Keratinocyte (primary cell): Measurements from ENCODE around the gene SLC9A4. TPM values are rescaled to one million over a fixed set of nuclear protein-coding genes. Genes with fewer than 3 reads are reported as not detected.

ENCODE experiments used
- DNase-seq: peaks from one replicate; pipeline ENCODE4 v3.0.0-alpha.2; 2011; ENCODE audit warnings: low read depth, missing footprints, low spot score
- FAIRE-seq: peaks from 2 replicates; lab custom pipeline; 2011; peaks lifted over from hg19 to GRCh38; lab: Jason Lieb, UNC
- H2AFZ ChIP-seq: 2 replicates; pipeline ENCODE4 v1.6.0; 2012; ENCODE audit warnings: low read length, control low read depth, inconsistent platforms; ENCODE audit not compliant: control insufficient read depth
- H3K27ac ChIP-seq: 2 replicates; pipeline ENCODE4 v1.5.1; 2011; ENCODE audit warnings: low read length; ENCODE audit not compliant: control insufficient read depth, insufficient read depth
- H3K27me3 ChIP-seq: 3 replicates; pipeline ENCODE4 v1.6.0; 2011; ENCODE audit warnings: low read length; ENCODE audit not compliant: control insufficient read depth, insufficient read depth; ENCODE audit errors: extremely low read depth
- H3K36me3 ChIP-seq, 2 experiments: 2 replicates in 1 of 2; 3 replicates in 1 of 2; pipeline ENCODE4 v1.5.1; 2011; ENCODE audit warnings: low read length in 2 of 2, mild to moderate bottlenecking in 1 of 2; ENCODE audit not compliant: control insufficient read depth in 2 of 2, insufficient read depth in 2 of 2; ENCODE audit errors: extremely low read depth in 1 of 2
- H3K4me1 ChIP-seq: 3 replicates; pipeline ENCODE4 v1.5.1; 2011; ENCODE audit warnings: low read length; ENCODE audit not compliant: control insufficient read depth, insufficient read depth; ENCODE audit errors: extremely low read depth
- H3K4me2 ChIP-seq: 3 replicates; pipeline ENCODE4 v1.6.0; 2011; ENCODE audit warnings: low read depth, low read length; ENCODE audit not compliant: control insufficient read depth, insufficient read depth; ENCODE audit errors: extremely low read depth
- H3K4me3 ChIP-seq, 3 experiments: fragments of 200-600 bp in 1 of 3; sonication (generic) in 1 of 3; 2 replicates in 2 of 3; 3 replicates in 1 of 3; pipeline ENCODE4 v1.5.1; 2011 to 2016; ENCODE audit warnings: low read length in 3 of 3, mild to moderate bottlenecking in 3 of 3, control low read depth in 2 of 3, inconsistent platforms in 1 of 3, low read depth in 1 of 3, mixed read lengths in 1 of 3, mixed run types in 1 of 3, moderate library complexity in 1 of 3; ENCODE audit not compliant: control insufficient read depth in 2 of 3, insufficient read depth in 2 of 3; ENCODE audit errors: extremely low read depth in 1 of 3
- H3K79me2 ChIP-seq: 2 replicates; pipeline ENCODE4 v1.6.0; 2012; ENCODE audit warnings: low read length; ENCODE audit not compliant: control insufficient read depth, insufficient read depth
- H3K9ac ChIP-seq: 3 replicates; pipeline ENCODE4 v1.6.0; 2011; ENCODE audit warnings: low read length; ENCODE audit not compliant: control insufficient read depth, insufficient read depth; ENCODE audit errors: extremely low read depth
- H3K9me1 ChIP-seq: 3 replicates; pipeline ENCODE4 v1.6.0; 2011; ENCODE audit warnings: low read length; ENCODE audit not compliant: control insufficient read depth, insufficient read depth; ENCODE audit errors: extremely low read depth
- H3K9me3 ChIP-seq: 2 replicates; pipeline ENCODE4 v1.5.1; 2012; ENCODE audit warnings: low read depth, low read length; ENCODE audit not compliant: control insufficient read depth
- H4K20me1 ChIP-seq: 3 replicates; pipeline ENCODE4 v1.6.0; 2011; ENCODE audit warnings: low read length; ENCODE audit not compliant: control insufficient read depth, insufficient read depth; ENCODE audit errors: extremely low read depth
- CTCF ChIP-seq, 3 experiments: IDR thresholded peaks in 1 of 3; conservative IDR thresholded peaks in 1 of 3; optimal IDR thresholded peaks in 1 of 3; 2 replicates in 2 of 3; 3 replicates in 1 of 3; pipeline versions ENCODE3 to v1.5.1; 2011; ENCODE audit warnings: low read length in 3 of 3, mild to moderate bottlenecking in 3 of 3, moderate library complexity in 2 of 3, control low read depth in 1 of 3, inconsistent platforms in 1 of 3; ENCODE audit not compliant: insufficient read depth in 2 of 3; ENCODE audit errors: extremely low read depth in 1 of 3
- EZH2 ChIP-seq: IDR thresholded peaks from one replicate; pipeline ENCODE4 v1.6.1; 2012; ENCODE audit warnings: inconsistent platforms, mild to moderate bottlenecking, low read length, moderate library complexity
- dilution Hi-C: fragments of 300-500 bp; cut with MboI; formaldehyde crosslinking; loops from one replicate; pipeline ENCODE4 v1.7.0; 2020; ENCODE audit warnings: low sequenced_read_pairs; ENCODE audit not compliant: extremely low pct_ligation_motif_present
- polyA plus RNA-seq, 5 experiments: library from polyadenylated mRNA; depleted of rRNA in 3 of 5; stranded (reverse) in 3 of 5; stranded (forward) in 1 of 5; unstranded in 1 of 5; fragments of >200 nt; gene quantifications; 1 replicate in 1 of 5; 2 replicates in 3 of 5; 3 replicates in 1 of 5; pipeline versions ENCODE4 v1.2.1 to v1.2.3, GENCODE V29; 2011 to 2012; ENCODE audit warnings: missing spikeins in 2 of 5, low read depth in 1 of 5, low replicate concordance in 1 of 5

The SLC9A4 gene
- polyA plus RNA-seq, 1 donor (not counting 4 experiments of a cell fraction or from before 2014, with no cell fraction given): not detected

DNA sequence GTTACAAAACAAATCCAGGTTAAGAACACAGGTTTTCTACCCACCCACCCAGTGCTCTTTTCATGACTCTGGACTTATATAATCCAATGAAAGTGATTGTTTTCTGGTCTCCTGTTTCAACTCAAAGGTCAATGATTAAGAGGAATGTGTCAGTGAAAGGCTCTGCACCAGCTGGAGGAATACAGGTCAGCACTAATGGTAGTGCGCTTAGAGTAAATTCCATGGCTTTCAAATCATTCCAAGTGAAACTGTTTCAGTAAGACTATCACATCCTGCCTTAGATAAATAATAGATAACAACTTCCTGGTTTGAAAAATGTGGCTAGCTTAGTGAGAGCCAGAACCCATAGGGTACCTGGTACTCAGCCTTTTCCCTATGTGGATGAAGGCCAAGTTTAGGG, 47.8 kb downstream of the SLC9A4 start:
- dilution Hi-C loops: no loop called here
- no peaks in the 10 kb centered on the region for H3K4me1 ChIP-seq
- no peak for DNase-seq

GRCh38 chr2:102522162-102522561, 49.1 kb downstream of the SLC9A4 start:
- no peak for TF ChIP-seq EZH2
- no peak for TF ChIP-seq CTCF (optimal IDR thresholded peaks at IDR 0.05 in 1 of 3, IDR thresholded peaks at IDR 0.05 in 1 of 3, conservative IDR thresholded peaks at IDR 0.05 in 1 of 3; ENCODE audit: extremely low read depth in 1 of 3, insufficient read depth in 2 of 3, low read length in 3 of 3)

More for the DNA sequence above, 47.8 kb downstream of the SLC9A4 start:
- no peak overlapping the region for H2AFZ ChIP-seq
- no peak for FAIRE-seq
- no peak for TF ChIP-seq EZH2
- TF ChIP-seq CTCF (optimal IDR thresholded peaks at IDR 0.05 in 1 of 3, IDR thresholded peaks at IDR 0.05 in 1 of 3, conservative IDR thresholded peaks at IDR 0.05 in 1 of 3; ENCODE audit: extremely low read depth in 1 of 3, insufficient read depth in 2 of 3, low read length in 3 of 3): no peak
- no peak overlapping the region for H3K9ac ChIP-seq
- H3K27ac ChIP-seq: no peak overlapping the region
- no peaks in the 10 kb centered on the region for H3K27me3 ChIP-seq
- H3K4me2 ChIP-seq: no peak overlapping the region
- no peaks in the 10 kb centered on the region for H3K79me2 ChIP-seq
- H3K9me3 ChIP-seq: no peaks in the 10 kb centered on the region
- no peaks in the 10 kb centered on the region for H4K20me1 ChIP-seq
- no peak overlapping the region for H3K4me3 ChIP-seq
- H3K36me3 ChIP-seq: no peaks in the 10 kb centered on the region
- H3K9me1 ChIP-seq: no peaks in the 10 kb centered on the region

More at GRCh38 chr2:102522162-102522561, 49.1 kb downstream of the SLC9A4 start:
- H3K9ac ChIP-seq: no peak overlapping the region
- no peaks in the 10 kb centered on the region for H3K27me3 ChIP-seq
- no peaks in the 10 kb centered on the region for H3K9me3 ChIP-seq
- FAIRE-seq (no peak), DNase-seq (no peak)
- no peak overlapping the region for H3K4me3 ChIP-seq
- no peak overlapping the region for H3K27ac ChIP-seq
- H4K20me1 ChIP-seq: no peaks in the 10 kb centered on the region
- dilution Hi-C loops: no loop called here
- no peak overlapping the region for H3K4me2 ChIP-seq
- H3K36me3 ChIP-seq: no peaks in the 10 kb centered on the region
- no peaks in the 10 kb centered on the region for H3K79me2 ChIP-seq
- H3K4me1 ChIP-seq: no peaks in the 10 kb centered on the region
- H3K9me1 ChIP-seq: no peaks in the 10 kb centered on the region
- no peak overlapping the region for H2AFZ ChIP-seq
